ENCODE measurements around the gene CEP112. TPM values are rescaled to one million over a fixed set of nuclear protein-coding genes. Genes with fewer than 3 reads are reported as not detected.

Gene CEP112
- total and polyA plus RNA-seq, 2 of the 8 experiments (the other 6 are each of a cell fraction or from before 2014, with no cell fraction given) = 0.62 to 3.1 TPM

DNA sequence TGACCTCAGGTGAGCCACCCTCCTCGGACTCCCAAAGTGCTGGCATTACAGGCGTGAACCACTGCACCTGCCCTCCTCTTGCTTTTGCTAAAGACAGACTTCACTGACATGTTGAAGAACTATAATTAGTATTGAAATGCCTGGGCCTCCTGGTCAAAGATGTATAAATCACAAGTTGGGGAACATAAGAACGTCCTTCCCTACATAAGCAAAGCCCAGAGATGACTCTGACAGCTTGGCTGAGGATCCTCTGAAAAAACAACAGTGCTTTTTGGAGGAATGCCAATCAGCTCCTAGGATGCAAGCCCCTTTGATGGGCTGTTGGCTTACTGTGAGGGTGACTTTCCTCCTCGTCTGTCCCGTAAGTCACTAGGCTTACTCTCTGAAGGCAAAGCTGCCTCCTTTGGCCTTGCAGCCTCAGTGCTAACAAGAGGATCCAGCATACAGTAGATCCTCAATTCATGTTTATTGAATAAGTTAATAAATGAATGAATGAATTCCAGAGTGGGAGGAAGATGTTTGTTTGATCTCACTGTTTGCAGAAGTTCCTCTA, 30.9 kb upstream of the CEP112 start:
- Histone ChIP-seq H3K18ac (ENCODE audit: extremely low read depth, low read length) (no peak overlapping the region), H2BK120ac (replicated peaks; ENCODE audit: low read depth, low read length) (no peak overlapping the region), H3K4me2 (ENCODE audit: insufficient read depth in 1 of 2, low read depth in 2 of 2, low read length in 2 of 2) (no peak overlapping the region), H4K8ac (ENCODE audit: extremely low read depth, insufficient read depth, low read length) (no peak overlapping the region), H3K4ac (replicated peaks; ENCODE audit: insufficient read length, low read depth, low read length) (no peak overlapping the region), H2AK5ac (ENCODE audit: low read depth, low read length) (no peak overlapping the region), H3K9me3 (ENCODE audit: insufficient read depth in 2 of 2, low read depth in 1 of 2, low read length in 1 of 2) (no peaks in the 10 kb centered on the region), H3K79me2 (ENCODE audit: control insufficient read depth in 1 of 2, insufficient read depth in 2 of 2, low read length in 2 of 2) (no peaks in the 10 kb centered on the region), H2BK5ac (ENCODE audit: low read depth, low read length) (no peak overlapping the region), H4K20me1 (replicated peaks in 1 of 2; ENCODE audit: control insufficient read depth in 1 of 2, insufficient read depth in 2 of 2, low read length in 2 of 2) (no peaks in the 10 kb centered on the region), H2AFZ (ENCODE audit: low read length) (no peak overlapping the region), H3K27ac (ENCODE audit: low read depth, low read length) (no peak overlapping the region), H3K36me3 (ENCODE audit: control insufficient read depth in 2 of 4, insufficient read depth in 4 of 4, low read length in 3 of 4) (no peaks in the 10 kb centered on the region), H2BK12ac (ENCODE audit: low read depth, low read length) (no peak overlapping the region), H3K23me2 (ENCODE audit: low read depth, low read length) (no peaks in the 10 kb centered on the region), H3K56ac (replicated peaks; ENCODE audit: insufficient read length, low read depth, low read length) (no peak overlapping the region), H3K14ac (ENCODE audit: insufficient read length) (no peak overlapping the region), H3K9ac (replicated peaks in 1 of 4; ENCODE audit: extremely low read depth in 1 of 4, low read depth in 3 of 4, low read length in 3 of 4) (no peak overlapping the region), H3K4me3 (ENCODE audit: extremely low read depth in 1 of 4, insufficient read depth in 2 of 4, low read depth in 3 of 4, low read length in 4 of 4) (no peak overlapping the region), H3K4me1 (replicated peaks in 1 of 4; ENCODE audit: control insufficient read depth in 3 of 4, insufficient read depth in 4 of 4, low read length in 3 of 4) (no peaks in the 10 kb centered on the region), H4K91ac (replicated peaks; ENCODE audit: insufficient read length, low read length) (no peak overlapping the region), H3K79me1 (ENCODE audit: low read depth, low read length) (no peaks in the 10 kb centered on the region), H2BK20ac (ENCODE audit: low read length) (no peak overlapping the region), H3K23ac (ENCODE audit: insufficient read length) (no peak overlapping the region), H3K27me3 (replicated peaks in 1 of 4; ENCODE audit: control insufficient read depth in 3 of 4, extremely low read depth in 1 of 4, insufficient read depth in 3 of 4, low read length in 3 of 4) (no peaks in the 10 kb centered on the region), H4K5ac (ENCODE audit: insufficient read length, low read depth, low read length) (no peak overlapping the region), H2BK15ac (ENCODE audit: low read length) (no peak overlapping the region)
- ChIA-PET POLR2A (ENCODE audit: partially characterized antibody) (no interaction called here), CTCF (ENCODE audit: partially characterized antibody) (interaction anchor here (0.9 to 2.2 kb wide), 3 partner anchors 18 to 67 kb away, joined by 3 to 8 read pairs (median 3); no protein-coding TSS in a partner anchor)
- DNase-seq (ENCODE audit: low read depth in 1 of 2, low spot score in 2 of 2) = no peak
- 87% methylated on average over 5 of the region's 5 CpGs; no CpG with 5 or more reads in 1 of the 2 experiments for WGBS, 2 experiments (ENCODE audit: extremely low coverage in 1 of 2, insufficient coverage in 1 of 2, insufficient read length in 1 of 2, insufficient replicate concordance in 2 of 2, low coverage in 1 of 2, low lambda C conversion rate in 2 of 2, missing lambda C conversion rate in 1 of 2)
- FAIRE-seq = no peak
- no peak for TF ChIP-seq POLR2A (IDR thresholded peaks at IDR 0.05; ENCODE audit: control extremely low read depth in 1 of 2, low read depth in 2 of 2, low read length in 2 of 2)

All from H1 (cell line).